ENCODE data around the gene HOXB7.

DNA sequence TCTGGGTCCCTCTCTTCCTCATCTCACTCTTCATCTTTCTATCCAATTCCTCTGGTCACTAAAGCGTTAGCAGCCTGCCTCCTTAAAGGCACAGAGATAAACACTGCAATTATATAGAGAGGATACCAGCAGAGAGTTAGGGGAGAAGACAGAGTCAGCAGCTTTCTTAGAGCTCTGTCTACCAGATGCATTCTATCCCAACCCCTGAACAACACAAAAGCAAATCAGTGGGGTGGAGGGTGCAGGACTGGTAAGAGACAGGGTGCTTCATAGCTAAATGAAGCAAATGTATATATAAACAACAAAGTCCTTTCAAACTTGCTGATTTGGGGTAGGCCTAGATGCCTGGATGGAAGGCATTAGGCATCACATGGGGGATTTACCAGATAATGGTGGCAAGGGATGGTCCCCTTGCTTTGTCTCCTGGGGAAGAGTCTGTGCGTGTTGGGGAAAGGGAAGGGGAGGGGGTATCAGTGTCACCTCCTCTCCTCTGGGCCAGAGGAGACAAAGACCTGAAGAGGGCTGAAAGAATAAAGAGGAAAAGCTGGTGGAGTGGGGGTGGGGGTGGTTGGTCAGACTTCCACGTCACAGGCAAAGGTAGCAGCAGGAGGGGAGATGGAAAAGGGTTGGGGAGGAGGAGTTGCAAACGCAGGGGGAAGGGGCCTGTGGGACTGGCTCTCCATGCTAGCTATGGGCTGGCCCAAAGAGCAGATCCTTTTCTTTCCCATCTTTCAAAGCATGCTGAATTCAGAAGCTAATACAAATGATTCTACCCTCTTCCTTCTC, 44.7 kb downstream of the HOXB7 start:
- TF ChIP-seq, protein P1, sequence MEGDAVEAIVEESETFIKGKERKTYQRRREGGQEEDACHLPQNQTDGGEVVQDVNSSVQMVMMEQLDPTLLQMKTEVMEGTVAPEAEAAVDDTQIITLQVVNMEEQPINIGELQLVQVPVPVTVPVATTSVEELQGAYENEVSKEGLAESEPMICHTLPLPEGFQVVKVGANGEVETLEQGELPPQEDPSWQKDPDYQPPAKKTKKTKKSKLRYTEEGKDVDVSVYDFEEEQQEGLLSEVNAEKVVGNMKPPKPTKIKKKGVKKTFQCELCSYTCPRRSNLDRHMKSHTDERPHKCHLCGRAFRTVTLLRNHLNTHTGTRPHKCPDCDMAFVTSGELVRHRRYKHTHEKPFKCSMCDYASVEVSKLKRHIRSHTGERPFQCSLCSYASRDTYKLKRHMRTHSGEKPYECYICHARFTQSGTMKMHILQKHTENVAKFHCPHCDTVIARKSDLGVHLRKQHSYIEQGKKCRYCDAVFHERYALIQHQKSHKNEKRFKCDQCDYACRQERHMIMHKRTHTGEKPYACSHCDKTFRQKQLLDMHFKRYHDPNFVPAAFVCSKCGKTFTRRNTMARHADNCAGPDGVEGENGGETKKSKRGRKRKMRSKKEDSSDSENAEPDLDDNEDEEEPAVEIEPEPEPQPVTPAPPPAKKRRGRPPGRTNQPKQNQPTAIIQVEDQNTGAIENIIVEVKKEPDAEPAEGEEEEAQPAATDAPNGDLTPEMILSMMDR (IDR thresholded peaks at IDR 0.05): no peak
- TF ChIP-seq POLR2A (IDR thresholded peaks at IDR 0.05): no peak

Measured in Peyer's patch (tissue), 4 donors.